ENCODE measurements around the gene ABHD14A. TPM values are rescaled to one million over a fixed set of nuclear protein-coding genes. Genes with fewer than 3 reads are reported as not detected.

ABHD14A gene
- total RNA-seq, 3 donors from 2014 or later, result 6.3 to 14.8 (median 9.1) TPM

DNA sequence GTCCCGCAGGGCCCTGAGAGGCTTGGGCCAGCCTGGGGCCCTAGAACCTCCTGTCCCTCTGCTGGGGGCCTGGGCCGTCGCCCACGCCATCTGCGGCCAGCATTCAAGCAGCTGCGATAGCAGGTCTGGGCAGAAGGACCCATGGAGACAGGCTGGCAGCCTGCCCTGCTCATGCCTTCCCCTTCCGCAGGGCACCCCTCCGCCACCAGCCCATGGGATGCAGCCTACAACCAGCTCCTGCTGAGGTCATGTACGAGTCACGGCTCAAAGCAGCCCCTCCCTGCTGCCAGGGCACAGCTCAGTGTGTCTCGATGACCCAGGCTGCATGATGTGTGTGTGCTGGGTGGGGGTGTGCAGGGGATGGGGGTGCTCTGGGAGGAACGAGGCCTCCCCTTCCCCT, 53.7 kb downstream of the ABHD14A start:
- intact Hi-C loops (cut with DNase I, micrococcal nuclease), result no loop called here
- DNase-seq (no peak), ATAC-seq (no peak)
- TF ChIP-seq, protein P1, sequence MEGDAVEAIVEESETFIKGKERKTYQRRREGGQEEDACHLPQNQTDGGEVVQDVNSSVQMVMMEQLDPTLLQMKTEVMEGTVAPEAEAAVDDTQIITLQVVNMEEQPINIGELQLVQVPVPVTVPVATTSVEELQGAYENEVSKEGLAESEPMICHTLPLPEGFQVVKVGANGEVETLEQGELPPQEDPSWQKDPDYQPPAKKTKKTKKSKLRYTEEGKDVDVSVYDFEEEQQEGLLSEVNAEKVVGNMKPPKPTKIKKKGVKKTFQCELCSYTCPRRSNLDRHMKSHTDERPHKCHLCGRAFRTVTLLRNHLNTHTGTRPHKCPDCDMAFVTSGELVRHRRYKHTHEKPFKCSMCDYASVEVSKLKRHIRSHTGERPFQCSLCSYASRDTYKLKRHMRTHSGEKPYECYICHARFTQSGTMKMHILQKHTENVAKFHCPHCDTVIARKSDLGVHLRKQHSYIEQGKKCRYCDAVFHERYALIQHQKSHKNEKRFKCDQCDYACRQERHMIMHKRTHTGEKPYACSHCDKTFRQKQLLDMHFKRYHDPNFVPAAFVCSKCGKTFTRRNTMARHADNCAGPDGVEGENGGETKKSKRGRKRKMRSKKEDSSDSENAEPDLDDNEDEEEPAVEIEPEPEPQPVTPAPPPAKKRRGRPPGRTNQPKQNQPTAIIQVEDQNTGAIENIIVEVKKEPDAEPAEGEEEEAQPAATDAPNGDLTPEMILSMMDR (IDR thresholded peaks at IDR 0.05), result no peak
- Histone ChIP-seq H3K36me3 (ENCODE audit: low read depth) (no peaks in the 10 kb centered on the region), H3K4me3 (no peak overlapping the region), H3K9me3 (no peaks in the 10 kb centered on the region), H3K4me1 (ENCODE audit: low read depth) (no peaks in the 10 kb centered on the region)

DNA sequence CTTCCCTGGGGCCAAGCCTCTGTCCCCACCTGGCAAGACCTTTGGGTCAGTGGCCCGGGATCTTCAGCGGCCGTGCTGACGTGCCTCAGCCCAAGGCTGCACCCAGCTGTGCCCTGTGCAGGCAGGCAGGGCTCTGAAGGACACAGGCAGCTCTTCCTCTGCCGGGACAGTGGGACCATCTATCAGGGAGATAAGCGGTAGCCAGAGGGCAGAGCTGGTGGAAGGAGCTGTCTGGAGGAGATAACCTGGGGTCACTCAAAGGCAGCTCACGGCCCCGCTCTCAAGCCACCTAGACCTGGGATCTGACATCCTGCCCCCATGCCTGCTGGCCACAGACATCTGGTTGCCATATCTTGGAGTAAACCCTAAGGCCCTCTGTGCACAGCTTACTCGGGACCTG, 54.2 kb downstream of the ABHD14A start:
- Histone ChIP-seq H3K36me3 (ENCODE audit: low read depth) (no peaks in the 10 kb centered on the region), H3K4me3 (no peak overlapping the region), H3K9me3 (no peaks in the 10 kb centered on the region), H3K4me1 (ENCODE audit: low read depth) (no peaks in the 10 kb centered on the region)
- intact Hi-C loops (cut with DNase I, micrococcal nuclease), result no loop called here
- no peak for ATAC-seq
- no peak for DNase-seq
- TF ChIP-seq, protein P1 (IDR thresholded peaks at IDR 0.05), result no peak

DNA sequence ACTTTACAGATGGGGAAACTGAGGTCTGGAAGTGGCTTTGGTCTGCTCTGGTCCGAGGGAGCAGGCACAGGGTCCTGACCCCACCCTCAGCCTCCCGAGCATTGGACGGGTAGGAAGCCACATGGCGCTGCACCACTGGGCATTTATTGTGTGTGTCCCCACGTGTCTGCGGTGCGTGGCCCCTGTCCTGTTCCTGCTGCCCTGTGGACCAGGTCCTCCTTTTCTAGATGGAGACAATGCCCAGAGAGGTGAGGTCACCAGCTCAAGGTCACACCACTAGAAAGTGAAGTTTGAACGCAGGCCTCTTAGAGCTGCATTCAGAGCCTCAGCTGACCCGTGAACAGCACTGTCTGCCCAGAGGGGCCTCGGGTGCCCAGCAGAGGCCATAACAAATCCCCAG, 54.7 kb downstream of the ABHD14A start:
- no peaks in the 10 kb centered on the region for H3K36me3 ChIP-seq (ENCODE audit: low read depth)
- TF ChIP-seq, protein P1 (IDR thresholded peaks at IDR 0.05), result no peak
- H3K4me3 ChIP-seq, result no peak overlapping the region
- intact Hi-C loops (cut with DNase I, micrococcal nuclease), result no loop called here
- no peaks in the 10 kb centered on the region for H3K4me1 ChIP-seq (ENCODE audit: low read depth)
- no peak for DNase-seq
- H3K9me3 ChIP-seq, result no peaks in the 10 kb centered on the region
- ATAC-seq, result no peak

Other genes starting within 250 kb of the ABHD14A start
- gene IQCF6, start 195.8 kb upstream of the ABHD14A start, total RNA-seq, result not detected
- not detected for gene IQCF2, start 113.4 kb upstream of the ABHD14A start, total RNA-seq
- gene IQCF5, start 99.5 kb upstream of the ABHD14A start, total RNA-seq, result not detected
- not detected for gene IQCF1, start 71.7 kb upstream of the ABHD14A start, total RNA-seq
- 10 to 100 TPM; 11.9 to 15.7 (median 15.3) TPM for gene RRP9, start 33.2 kb upstream of the ABHD14A start, total RNA-seq
- 10 to 100 TPM; 27.0 to 34.0 (median 29.2) TPM for gene PARP3, start 32.7 kb upstream of the ABHD14A start, total RNA-seq
- gene GPR62, start 19.7 kb upstream of the ABHD14A start, total RNA-seq, result under 1 TPM in 1 of 3 donors, not detected in 2; 0.22 TPM
- gene PCBP4, start 7.6 kb upstream of the ABHD14A start, total RNA-seq, result 10 to 100 TPM; 17.8 to 41.9 (median 25.9) TPM
- gene ABHD14B, start 1.0 kb upstream of the ABHD14A start, total RNA-seq, result 10 to 100 TPM; 63.4 to 84.0 (median 81.0) TPM
- gene ACY1, start 8.5 kb downstream of the ABHD14A start, total RNA-seq, result 100 to 1,000 TPM in 2 of 3 donors, 10 to 100 TPM in 1; 79.9 to 180 (median 133) TPM
- 100 to 1,000 TPM; 782 to 973 (median 946) TPM for gene RPL29, start 20.8 kb downstream of the ABHD14A start, total RNA-seq
- gene DUSP7, start 81.5 kb downstream of the ABHD14A start, total RNA-seq, result 10 to 100 TPM in 1 of 3 donors, 1 to 10 TPM in 2; 6.9 to 12.3 (median 8.0) TPM
- gene POC1A, start 179.4 kb downstream of the ABHD14A start, total RNA-seq, result 10 to 100 TPM in 1 of 3 donors, 1 to 10 TPM in 2; 2.9 to 12.1 (median 7.7) TPM
- gene ALAS1, start 223.1 kb downstream of the ABHD14A start, total RNA-seq, result 100 to 1,000 TPM in 1 of 3 donors, 10 to 100 TPM in 2; 67.2 to 103 (median 94.6) TPM

Data from mucosa of descending colon (tissue), 3 donors.